ENCODE measurements around the gene CNOT1.

DNA sequence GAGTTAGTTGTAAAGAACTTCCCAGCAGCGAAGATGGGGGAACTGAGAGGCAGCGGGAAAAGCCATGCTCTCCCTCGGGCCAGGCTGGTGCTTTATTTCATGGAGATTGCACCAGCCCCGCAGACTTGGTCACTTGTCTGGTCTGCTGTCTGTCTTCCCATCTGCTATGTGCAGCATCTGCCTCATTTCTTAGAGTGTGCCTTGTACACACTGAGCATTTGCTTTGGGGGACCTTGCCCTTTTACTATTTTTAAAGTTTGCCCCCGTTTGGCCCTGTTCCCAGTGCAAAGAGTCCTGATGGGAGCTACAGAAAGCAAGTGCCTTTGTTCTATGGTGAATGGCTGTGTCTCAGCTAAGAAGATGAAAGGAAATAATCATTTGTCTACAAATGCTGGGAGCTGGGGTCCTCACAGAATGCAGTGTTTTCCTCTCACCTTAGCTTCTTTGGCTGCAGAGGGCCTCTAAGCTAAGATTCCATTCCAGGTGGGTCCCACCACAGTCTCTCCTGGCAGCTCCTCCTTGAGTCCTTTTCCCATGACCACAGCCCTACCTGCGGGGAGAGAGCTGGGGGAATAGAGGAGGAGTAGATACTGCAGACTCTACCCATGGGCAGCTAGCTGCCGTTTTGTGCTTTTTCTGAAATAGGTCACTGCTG lies 25.1 kb upstream of the CNOT1 start:
- TF ChIP-seq, protein P1, sequence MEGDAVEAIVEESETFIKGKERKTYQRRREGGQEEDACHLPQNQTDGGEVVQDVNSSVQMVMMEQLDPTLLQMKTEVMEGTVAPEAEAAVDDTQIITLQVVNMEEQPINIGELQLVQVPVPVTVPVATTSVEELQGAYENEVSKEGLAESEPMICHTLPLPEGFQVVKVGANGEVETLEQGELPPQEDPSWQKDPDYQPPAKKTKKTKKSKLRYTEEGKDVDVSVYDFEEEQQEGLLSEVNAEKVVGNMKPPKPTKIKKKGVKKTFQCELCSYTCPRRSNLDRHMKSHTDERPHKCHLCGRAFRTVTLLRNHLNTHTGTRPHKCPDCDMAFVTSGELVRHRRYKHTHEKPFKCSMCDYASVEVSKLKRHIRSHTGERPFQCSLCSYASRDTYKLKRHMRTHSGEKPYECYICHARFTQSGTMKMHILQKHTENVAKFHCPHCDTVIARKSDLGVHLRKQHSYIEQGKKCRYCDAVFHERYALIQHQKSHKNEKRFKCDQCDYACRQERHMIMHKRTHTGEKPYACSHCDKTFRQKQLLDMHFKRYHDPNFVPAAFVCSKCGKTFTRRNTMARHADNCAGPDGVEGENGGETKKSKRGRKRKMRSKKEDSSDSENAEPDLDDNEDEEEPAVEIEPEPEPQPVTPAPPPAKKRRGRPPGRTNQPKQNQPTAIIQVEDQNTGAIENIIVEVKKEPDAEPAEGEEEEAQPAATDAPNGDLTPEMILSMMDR (IDR thresholded peaks at IDR 0.05; ENCODE audit: poor library complexity): no peak
- TF ChIP-seq EZH2 (IDR thresholded peaks at IDR 0.05; ENCODE audit: borderline replicate concordance): no peak
- no peak for TF ChIP-seq EZH2phosphoT487 (IDR thresholded peaks at IDR 0.05; ENCODE audit: low read depth, severe bottlenecking, unreplicated experiment)

All from hepatocyte (in vitro differentiated cells).